Skeletal muscle satellite cell (primary cell): ENCODE measurements around the gene P4HA2. TPM values are rescaled to one million over a fixed set of nuclear protein-coding genes. Genes with fewer than 3 reads are reported as not detected.

Experiments used
- H3K27me3 ChIP-seq: 2 replicates; pipeline ENCODE4 v1.7.0; 2013; ENCODE audit warnings: low read length; ENCODE audit not compliant: control insufficient read depth, insufficient read depth
- H3K36me3 ChIP-seq: 2 replicates; pipeline ENCODE4 v1.7.0; 2013; ENCODE audit warnings: mild to moderate bottlenecking, control low read depth, low read length; ENCODE audit not compliant: insufficient read depth
- H3K4me1 ChIP-seq: 2 replicates; pipeline ENCODE4 v1.7.0; 2013; ENCODE audit warnings: low read length; ENCODE audit not compliant: control insufficient read depth, insufficient read depth
- H3K4me2 ChIP-seq: 2 replicates; pipeline ENCODE4 v1.7.0; 2013; ENCODE audit warnings: mild to moderate bottlenecking, low read length
- H3K4me3 ChIP-seq: 2 replicates; pipeline ENCODE4 v1.7.0; 2013; ENCODE audit warnings: low read length
- H3K9ac ChIP-seq: 2 replicates; pipeline ENCODE4 v1.7.0; 2013; ENCODE audit warnings: mild to moderate bottlenecking, low read depth, low read length, moderate library complexity
- H3K9me3 ChIP-seq: replicated peaks from 2 replicates; pipeline ENCODE4 v1.7.0; 2013; ENCODE audit warnings: mild to moderate bottlenecking, control low read depth, low read length
- small RNA-seq: library from RNA; depleted of rRNA; stranded (forward); fragments of <200 nt; gene quantifications from one replicate; pipeline ENCODE3, GENCODE V24; 2012

The P4HA2 gene

GRCh38 chr5:132143148-132143547, 84.5 kb downstream of the P4HA2 start:
- Histone ChIP-seq H3K27me3 (peaks cover 8% of the 10 kb centered on the region), H3K9me3 (no peaks in the 10 kb centered on the region), H3K4me1 (peaks cover 5% of the 10 kb centered on the region), H3K4me2 (no peak overlapping the region), H3K36me3 (no peaks in the 10 kb centered on the region), H3K4me3 (no peak overlapping the region), H3K9ac (no peak overlapping the region)

- no peak overlapping the region for H3K4me2 ChIP-seq
- H3K36me3 ChIP-seq, result no peaks in the 10 kb centered on the region
- H3K9me3 ChIP-seq, result no peaks in the 10 kb centered on the region
- H3K4me3 ChIP-seq, result no peak overlapping the region
- H3K9ac ChIP-seq, result no peak overlapping the region
- H3K4me1 ChIP-seq, result peaks cover 11% of the 10 kb centered on the region
- peaks cover 3% of the 10 kb centered on the region for H3K27me3 ChIP-seq
These were observed 85.2 kb downstream of the P4HA2 start for GRCh38 chr5:132142459-132142858.

Small RNA genes lying within 50 kb of the gene (small RNA-seq; reads per million reads assigned to genes)
- gene AC063976.4, result not detected
